Neural cell (in vitro differentiated cells): ENCODE measurements around the gene FAXDC2. TPM values are rescaled to one million over a fixed set of nuclear protein-coding genes. Genes with fewer than 3 reads are reported as not detected.

Experiments used
- H2AFZ ChIP-seq: fragments of 200-600, 300-800 bp; sonication (generic), shearing (Covaris generic); 2 replicates; pipeline ENCODE4 v1.6.0; 2014; ENCODE audit warnings: low read depth, mild to moderate bottlenecking, antibody characterized with exemption, low read length, moderate library complexity
- H3F3A ChIP-seq: fragments of 200-600 bp; shearing (Covaris generic); 2 replicates; pipeline ENCODE4 v1.6.1; 2016; ENCODE audit warnings: mild to moderate bottlenecking, moderate library complexity, mixed read lengths, antibody characterized with exemption, low read length; ENCODE audit not compliant: insufficient read depth, poor library complexity, severe bottlenecking
- H3K27ac ChIP-seq: fragments of 200-600, 300-800 bp; sonication (generic), shearing (Covaris generic); 2 replicates; pipeline ENCODE4 v1.5.1; 2014; ENCODE audit warnings: mild to moderate bottlenecking, low read length, moderate library complexity
- H3K27me3 ChIP-seq: fragments of 300-800, 200-600 bp; sonication (generic), shearing (Covaris generic); 2 replicates; pipeline ENCODE4 v1.6.0; 2014; ENCODE audit warnings: mild to moderate bottlenecking, low read depth, low read length, moderate library complexity; ENCODE audit not compliant: insufficient read depth
- H3K36me3 ChIP-seq: fragments of 300-800, 200-600 bp; sonication (generic), shearing (Covaris generic); 2 replicates; pipeline ENCODE4 v1.5.1; 2014; ENCODE audit warnings: mild to moderate bottlenecking, antibody characterized with exemption, low read length, moderate library complexity; ENCODE audit not compliant: insufficient read depth
- H3K4me2 ChIP-seq: fragments of 300-800, 200-600 bp; sonication (generic), shearing (Covaris generic); 2 replicates; pipeline ENCODE4 v1.6.0; 2014; ENCODE audit warnings: mild to moderate bottlenecking, low read length
- H3K4me3 ChIP-seq: fragments of 300-800, 200-600 bp; sonication (generic), shearing (Covaris generic); 2 replicates; pipeline ENCODE4 v1.5.1; 2014; ENCODE audit warnings: mild to moderate bottlenecking, low read length, moderate library complexity
- H3K79me2 ChIP-seq: fragments of 200-600 bp; shearing (Covaris generic); replicated peaks from 2 replicates; pipeline ENCODE4 v1.6.0; 2014; ENCODE audit warnings: mild to moderate bottlenecking, low read length, moderate library complexity; ENCODE audit not compliant: insufficient read depth
- H3K9ac ChIP-seq: fragments of 300-800, 200-600 bp; sonication (generic), shearing (Covaris generic); 2 replicates; pipeline ENCODE4 v1.6.1; 2016; ENCODE audit warnings: mild to moderate bottlenecking, low read length, mixed read lengths
- H3K9me2 ChIP-seq: fragments of 200-600 bp; shearing (Covaris generic); 2 replicates; pipeline ENCODE4 v1.6.1; 2016; ENCODE audit warnings: mild to moderate bottlenecking, low read length, mixed read lengths; ENCODE audit not compliant: insufficient read depth
- H3K9me3 ChIP-seq: fragments of 200-600, 300-800 bp; sonication (generic), shearing (Covaris generic); 2 replicates; pipeline ENCODE4 v1.6.1; 2016; ENCODE audit warnings: mild to moderate bottlenecking, mixed run types, low read length, moderate library complexity, mixed read lengths
- H4K20me1 ChIP-seq: fragments of 200-600 bp; shearing (Covaris generic); 2 replicates; pipeline ENCODE4 v1.6.1; 2016; ENCODE audit warnings: mild to moderate bottlenecking, mixed run types; ENCODE audit not compliant: insufficient read depth
- CTCF ChIP-seq: fragments of 450-650 bp; IDR thresholded peaks from 2 replicates; pipeline ENCODE4 v1.5.1; 2014; ENCODE audit warnings: antibody characterized with exemption, mild to moderate bottlenecking, moderate library complexity; ENCODE audit not compliant: poor library complexity, severe bottlenecking
- EP300 ChIP-seq: fragments of 450-650 bp; conservative IDR thresholded peaks from 2 replicates; pipeline ENCODE4 v1.6.1; 2014; ENCODE audit warnings: antibody characterized with exemption, mild to moderate bottlenecking, moderate library complexity; ENCODE audit not compliant: poor library complexity, severe bottlenecking
- EZH2 ChIP-seq: fragments of 200-600, 300-800 bp; shearing (Covaris generic), sonication (generic); IDR thresholded peaks from 2 replicates; pipeline ENCODE4 v1.6.1; 2014; ENCODE audit warnings: antibody characterized with exemption, low read length, borderline replicate concordance, mild to moderate bottlenecking; ENCODE audit not compliant: insufficient read depth, poor library complexity, severe bottlenecking
- MXI1 ChIP-seq: fragments of 450-650 bp; conservative IDR thresholded peaks from 2 replicates; pipeline ENCODE4 v1.6.1; 2014; ENCODE audit warnings: antibody characterized with exemption, mild to moderate bottlenecking; ENCODE audit not compliant: poor library complexity, severe bottlenecking
- POLR2AphosphoS5 ChIP-seq: IDR thresholded peaks from 2 replicates; pipeline ENCODE4 v1.6.1; 2012
- RAD21 ChIP-seq: fragments of 450-650 bp; conservative IDR thresholded peaks from 2 replicates; pipeline ENCODE4 v1.6.1; 2014; ENCODE audit warnings: antibody characterized with exemption, mild to moderate bottlenecking, moderate library complexity
- REST ChIP-seq: IDR thresholded peaks from 2 replicates; pipeline ENCODE4 v1.6.1; 2012; ENCODE audit warnings: borderline replicate concordance
- SMC3 ChIP-seq: fragments of 450-650 bp; conservative IDR thresholded peaks from 2 replicates; pipeline ENCODE4 v1.6.1; 2014; ENCODE audit warnings: antibody characterized with exemption, mild to moderate bottlenecking, moderate library complexity; ENCODE audit not compliant: poor library complexity
- polyA plus RNA-seq: library from polyadenylated mRNA; depleted of rRNA; stranded (reverse); fragments of >200 nt; gene quantifications from 2 replicates; pipeline ENCODE4 v1.2.3, GENCODE V29; 2014

Gene FAXDC2
- polyA plus RNA-seq, 1 donor from 2014 or later: 0.12 TPM

- Histone ChIP-seq H3K4me2 (no peak overlapping the region), H3K79me2 (peaks cover 78% of the 10 kb centered on the region), H4K20me1 (peaks cover 7% of the 10 kb centered on the region), H3F3A (no peaks in the 10 kb centered on the region), H3K9ac (no peak overlapping the region), H3K4me3 (no peak overlapping the region), H3K9me3 (no peaks in the 10 kb centered on the region), H3K9me2 (no peaks in the 10 kb centered on the region), H2AFZ (no peak overlapping the region), H3K27ac (no peak overlapping the region), H3K36me3 (no peaks in the 10 kb centered on the region), H3K27me3 (no peaks in the 10 kb centered on the region)
- TF ChIP-seq SMC3 (no peak), MXI1 (no peak), RAD21 (no peak), EZH2 (no peak), EP300 (no peak), REST (no peak), POLR2AphosphoS5 (no peak), CTCF (no peak)
Measured at GRCh38 chr5:154783774-154784460, 66.5 kb downstream of the FAXDC2 start.

GRCh38 chr5:154782812-154783592, 67.4 kb downstream of the FAXDC2 start:
- Histone ChIP-seq H3K9me2 (no peaks in the 10 kb centered on the region), H3K27me3 (no peaks in the 10 kb centered on the region), H3K27ac (no peak overlapping the region), H3K9ac (no peak overlapping the region), H2AFZ (no peak overlapping the region), H3K9me3 (no peaks in the 10 kb centered on the region), H3K4me3 (no peak overlapping the region), H3K36me3 (no peaks in the 10 kb centered on the region), H3K79me2 (peaks cover 79% of the 10 kb centered on the region), H3F3A (no peaks in the 10 kb centered on the region), H4K20me1 (peaks cover 7% of the 10 kb centered on the region), H3K4me2 (no peak overlapping the region)
- TF ChIP-seq EP300 (no peak), CTCF (no peak)
